Astrocyte (in vitro differentiated cells and primary cell): ENCODE measurements around the gene SLC44A5. TPM values are rescaled to one million over a fixed set of nuclear protein-coding genes. Genes with fewer than 3 reads are reported as not detected.
"Not testable (repeated sequence)": the region's sequence is repeated elsewhere in the genome, so short reads cannot be mapped to it uniquely, and the experiment has no call there.

Experiments
- DNase-seq: peaks from one replicate; pipeline ENCODE4 v3.0.0-alpha.2; 2010; ENCODE audit warnings: low read depth
- FAIRE-seq: peaks from 2 replicates; lab custom pipeline; 2011; peaks lifted over from hg19 to GRCh38; lab: Jason Lieb, UNC
- H2AFZ ChIP-seq: 2 replicates; pipeline ENCODE4 v1.6.0; 2012; ENCODE audit warnings: low read depth, low read length, inconsistent platforms
- H3K27ac ChIP-seq: 2 replicates; pipeline ENCODE4 v1.5.1; 2011; ENCODE audit warnings: low read depth, low read length, inconsistent platforms
- H3K27me3 ChIP-seq: 2 replicates; pipeline ENCODE4 v1.6.0; 2011; ENCODE audit warnings: low read length, inconsistent platforms; ENCODE audit not compliant: insufficient read depth
- H3K36me3 ChIP-seq: 2 replicates; pipeline ENCODE4 v1.5.1; 2011; ENCODE audit warnings: low read length, inconsistent platforms; ENCODE audit not compliant: insufficient read depth
- H3K4me1 ChIP-seq: 2 replicates; pipeline ENCODE4 v1.5.1; 2011; ENCODE audit warnings: low read length, inconsistent platforms; ENCODE audit not compliant: insufficient read depth
- H3K4me2 ChIP-seq: 2 replicates; pipeline ENCODE4 v1.6.0; 2012; ENCODE audit warnings: low read length, inconsistent platforms
- H3K4me3 ChIP-seq: 2 replicates; pipeline ENCODE4 v1.5.1; 2011; ENCODE audit warnings: low read depth, mild to moderate bottlenecking, low read length, inconsistent platforms; ENCODE audit not compliant: insufficient read depth
- H3K79me2 ChIP-seq: 2 replicates; pipeline ENCODE4 v1.6.0; 2012; ENCODE audit warnings: mild to moderate bottlenecking, low read length, inconsistent platforms; ENCODE audit not compliant: insufficient read depth
- H3K9ac ChIP-seq: 2 replicates; pipeline ENCODE4 v1.6.0; 2012; ENCODE audit warnings: mild to moderate bottlenecking, low read length, inconsistent platforms
- H3K9me3 ChIP-seq: 2 replicates; pipeline ENCODE4 v1.5.1; 2012; ENCODE audit warnings: low read depth, mild to moderate bottlenecking, low read length, inconsistent platforms; ENCODE audit not compliant: insufficient read depth
- H4K20me1 ChIP-seq: 2 replicates; pipeline ENCODE4 v1.6.0; 2012; ENCODE audit warnings: low read length, inconsistent platforms; ENCODE audit not compliant: insufficient read depth
- H3K27ac Mint-ChIP-seq: one replicate; pipeline ENCODE4 v1.8.0; 2021; ENCODE audit warnings: mild to moderate bottlenecking, mixed read lengths; ENCODE audit not compliant: unreplicated experiment
- H3K27me3 Mint-ChIP-seq: one replicate; pipeline ENCODE4 v1.8.0; 2021; ENCODE audit warnings: low read depth, mixed read lengths; ENCODE audit not compliant: unreplicated experiment
- H3K36me3 Mint-ChIP-seq: one replicate; pipeline ENCODE4 v1.8.0; 2021; ENCODE audit warnings: low read depth, mixed read lengths; ENCODE audit not compliant: unreplicated experiment
- H3K4me1 Mint-ChIP-seq: one replicate; pipeline ENCODE4 v1.8.0; 2021; ENCODE audit warnings: low read depth, mixed read lengths; ENCODE audit not compliant: unreplicated experiment
- H3K4me3 Mint-ChIP-seq: one replicate; pipeline ENCODE4 v1.8.0; 2021; ENCODE audit warnings: mild to moderate bottlenecking, moderate library complexity, mixed read lengths; ENCODE audit not compliant: unreplicated experiment
- H3K9me3 Mint-ChIP-seq: one replicate; pipeline ENCODE4 v1.8.0; 2021; ENCODE audit warnings: mild to moderate bottlenecking, mixed read lengths; ENCODE audit not compliant: unreplicated experiment
- EZH2 ChIP-seq: IDR thresholded peaks from 2 replicates; pipeline ENCODE4 v1.6.1; 2012; ENCODE audit warnings: mild to moderate bottlenecking, low read length, inconsistent platforms; ENCODE audit not compliant: insufficient read depth
- total RNA-seq: library from RNA; stranded (reverse); gene quantifications from 2 replicates; pipeline ENCODE4 v1.2.1, GENCODE V29; 2021
- TF ChIP-seq, protein P1 (sequence below): IDR thresholded peaks from 2 replicates; pipeline ENCODE4 v1.5.1; 2011; ENCODE audit warnings: low read depth, mild to moderate bottlenecking, inconsistent platforms, low read length, moderate library complexity; ENCODE audit not compliant: insufficient read depth

The SLC44A5 gene
- total RNA-seq, 1 donor from 2014 or later: 2.2 TPM

DNA sequence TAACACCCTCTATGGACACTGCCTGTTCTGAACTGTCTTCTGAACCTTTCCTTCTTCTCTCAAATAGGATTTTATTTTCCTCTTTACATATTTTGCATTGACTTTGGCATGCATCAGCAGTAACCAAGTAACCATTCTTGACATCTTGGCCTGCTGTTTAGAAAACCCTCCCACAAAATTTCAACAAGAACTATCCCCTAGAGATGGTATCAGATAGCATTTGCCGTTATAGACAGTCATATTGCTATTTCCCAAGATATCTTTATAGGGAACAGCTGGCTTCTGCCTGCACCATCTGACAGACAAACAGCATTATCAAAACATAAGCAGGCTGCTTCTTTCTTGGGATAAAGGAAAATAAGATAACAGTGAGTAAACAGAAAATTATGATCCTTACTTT lies 422.0 kb downstream of the SLC44A5 start:
- no peak overlapping the region for H2AFZ ChIP-seq
- H3K27ac Mint-ChIP-seq: no peak overlapping the region
- no peak overlapping the region for H3K27ac ChIP-seq
- H3K36me3 Mint-ChIP-seq: no peaks in the 10 kb centered on the region
- H3K4me3 Mint-ChIP-seq: no peak overlapping the region
- H3K9me3 ChIP-seq: no peaks in the 10 kb centered on the region
- no peak for DNase-seq
- TF ChIP-seq, protein P1, sequence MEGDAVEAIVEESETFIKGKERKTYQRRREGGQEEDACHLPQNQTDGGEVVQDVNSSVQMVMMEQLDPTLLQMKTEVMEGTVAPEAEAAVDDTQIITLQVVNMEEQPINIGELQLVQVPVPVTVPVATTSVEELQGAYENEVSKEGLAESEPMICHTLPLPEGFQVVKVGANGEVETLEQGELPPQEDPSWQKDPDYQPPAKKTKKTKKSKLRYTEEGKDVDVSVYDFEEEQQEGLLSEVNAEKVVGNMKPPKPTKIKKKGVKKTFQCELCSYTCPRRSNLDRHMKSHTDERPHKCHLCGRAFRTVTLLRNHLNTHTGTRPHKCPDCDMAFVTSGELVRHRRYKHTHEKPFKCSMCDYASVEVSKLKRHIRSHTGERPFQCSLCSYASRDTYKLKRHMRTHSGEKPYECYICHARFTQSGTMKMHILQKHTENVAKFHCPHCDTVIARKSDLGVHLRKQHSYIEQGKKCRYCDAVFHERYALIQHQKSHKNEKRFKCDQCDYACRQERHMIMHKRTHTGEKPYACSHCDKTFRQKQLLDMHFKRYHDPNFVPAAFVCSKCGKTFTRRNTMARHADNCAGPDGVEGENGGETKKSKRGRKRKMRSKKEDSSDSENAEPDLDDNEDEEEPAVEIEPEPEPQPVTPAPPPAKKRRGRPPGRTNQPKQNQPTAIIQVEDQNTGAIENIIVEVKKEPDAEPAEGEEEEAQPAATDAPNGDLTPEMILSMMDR: no peak
- TF ChIP-seq EZH2: no peak
- peaks cover 27% of the 10 kb centered on the region for H3K27me3 Mint-ChIP-seq
- H3K36me3 ChIP-seq: no peaks in the 10 kb centered on the region
- H3K27me3 ChIP-seq: no peaks in the 10 kb centered on the region
- no peak for FAIRE-seq
- no peak overlapping the region for H3K9ac ChIP-seq
- H3K9me3 Mint-ChIP-seq: no peaks in the 10 kb centered on the region
- H3K4me3 ChIP-seq: no peak overlapping the region
- H3K4me1 ChIP-seq: no peaks in the 10 kb centered on the region
- no peaks in the 10 kb centered on the region for H3K4me1 Mint-ChIP-seq
- H3K4me2 ChIP-seq: no peak overlapping the region
- H4K20me1 ChIP-seq: no peaks in the 10 kb centered on the region
- H3K79me2 ChIP-seq: no peaks in the 10 kb centered on the region

- H2AFZ ChIP-seq, H3K4me1 ChIP-seq, H3K27ac ChIP-seq, DNase-seq, H3K4me3 ChIP-seq, H3K27ac Mint-ChIP-seq, H3K9ac ChIP-seq, FAIRE-seq, H3K36me3 Mint-ChIP-seq, H4K20me1 ChIP-seq, H3K79me2 ChIP-seq, H3K9me3 ChIP-seq, H3K4me3 Mint-ChIP-seq, H3K4me1 Mint-ChIP-seq, H3K4me2 ChIP-seq, H3K36me3 ChIP-seq, H3K27me3 Mint-ChIP-seq, H3K27me3 ChIP-seq: not testable (repeated sequence)
- H3K9me3 Mint-ChIP-seq: peaks cover 14% of the 10 kb centered on the region
Observed at GRCh38 chr1:75181214-75181955, 429.5 kb downstream of the SLC44A5 start.

- DNase-seq: no peak
- Mint-ChIP-seq H3K4me3 (no peak overlapping the region), H3K36me3 (no peaks in the 10 kb centered on the region), H3K27ac (no peak overlapping the region), H3K9me3 (peaks cover 2% of the 10 kb centered on the region), H3K4me1 (no peaks in the 10 kb centered on the region), H3K27me3 (peaks cover 1% of the 10 kb centered on the region)
- H3K9ac ChIP-seq: no peak overlapping the region
- no peaks in the 10 kb centered on the region for H3K27me3 ChIP-seq
- H3K36me3 ChIP-seq: no peaks in the 10 kb centered on the region
- no peaks in the 10 kb centered on the region for H4K20me1 ChIP-seq
- TF ChIP-seq EZH2: no peak
- TF ChIP-seq, protein P1: no peak
- FAIRE-seq: no peak
- H3K4me1 ChIP-seq: no peaks in the 10 kb centered on the region
- no peak overlapping the region for H2AFZ ChIP-seq
- no peak overlapping the region for H3K4me3 ChIP-seq
- no peak overlapping the region for H3K4me2 ChIP-seq
- H3K9me3 ChIP-seq: no peaks in the 10 kb centered on the region
- no peaks in the 10 kb centered on the region for H3K79me2 ChIP-seq
- no peak overlapping the region for H3K27ac ChIP-seq
Observed at GRCh38 chr1:75174031-75174760, 436.7 kb downstream of the SLC44A5 start.
